ENCODE data around the gene CCR6. TPM values are rescaled to one million over a fixed set of nuclear protein-coding genes. Genes with fewer than 3 reads are reported as not detected.

The CCR6 gene
- total and polyA plus RNA-seq, 2 experiments from 2014 or later, result not detected

GRCh38 chr6:167118839-167119238, 4.1 kb upstream of the CCR6 start:
- WGBS, 2 experiments (ENCODE audit: low coverage in 1 of 2, low lambda C conversion rate in 2 of 2, missing lambda C conversion rate in 2 of 2), result 33 to 39% methylated on average over 11 to 12 of the region's 12 CpGs

DNA sequence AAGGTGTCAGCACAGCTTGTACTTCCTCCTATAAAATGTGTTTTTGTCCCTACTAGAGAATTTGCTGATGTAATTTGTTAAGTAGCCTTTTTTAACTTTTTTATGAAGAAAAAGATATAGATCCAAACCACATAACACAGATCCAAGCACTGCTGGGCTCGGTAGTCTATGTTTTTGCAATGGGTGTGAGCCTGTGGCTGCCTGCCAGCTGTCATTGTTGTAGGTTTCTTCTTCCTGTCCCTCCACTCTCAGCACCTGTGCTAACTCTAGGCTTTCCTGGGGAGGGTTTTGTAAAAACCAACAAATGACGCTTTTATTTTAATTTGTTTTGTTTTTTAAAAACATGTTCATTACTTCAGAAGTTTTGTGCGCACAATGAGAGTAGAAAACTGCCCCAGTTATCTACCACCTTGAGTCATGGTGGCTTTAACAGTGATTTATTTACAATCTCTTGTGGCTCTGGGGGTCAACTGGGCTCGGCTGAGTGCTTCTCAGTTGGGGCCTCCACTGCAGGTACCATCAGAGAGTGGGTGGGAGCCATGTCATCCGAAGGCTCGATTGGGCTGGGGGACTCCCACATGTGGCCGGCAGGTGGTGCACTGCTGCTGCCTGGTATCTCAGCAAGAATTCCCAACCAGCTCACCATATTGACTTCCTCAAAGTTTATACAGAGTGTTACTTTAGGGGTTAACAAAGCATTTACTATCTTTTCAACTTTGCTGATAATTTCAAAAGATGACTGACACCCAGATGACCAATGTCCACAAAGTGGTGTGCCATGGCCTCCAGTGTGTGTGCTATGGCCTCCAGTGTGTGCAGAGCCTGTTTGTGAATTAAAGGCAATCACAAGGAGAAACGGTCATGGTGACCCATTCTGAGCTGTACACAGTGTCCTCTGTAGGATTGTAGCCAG, 3.0 kb upstream of the CCR6 start:
- H3K79me2 ChIP-seq (ENCODE audit: insufficient read depth), result no peaks in the 10 kb centered on the region
- in situ Hi-C loops (cut with MboI), result no loop called here
- no peaks in the 10 kb centered on the region for H3K27me3 ChIP-seq (replicated peaks; ENCODE audit: insufficient read depth)
- H3K27ac ChIP-seq, result no peak overlapping the region
- TF ChIP-seq EZH2phosphoT487 (IDR thresholded peaks at IDR 0.05; ENCODE audit: insufficient read depth, low read depth), result no peak
- TF ChIP-seq EZH2 (IDR thresholded peaks at IDR 0.05; ENCODE audit: insufficient read depth, poor library complexity, severe bottlenecking), result no peak
- H3K4me2 ChIP-seq (ENCODE audit: unreplicated experiment), result no peak overlapping the region
- H3K36me3 ChIP-seq (ENCODE audit: low read depth), result no peaks in the 10 kb centered on the region
- H3K9me3 ChIP-seq (ENCODE audit: low read depth), result no peaks in the 10 kb centered on the region
- no peaks in the 10 kb centered on the region for H3K9me2 ChIP-seq (ENCODE audit: insufficient read depth)
- WGBS, 2 experiments (ENCODE audit: low coverage in 1 of 2, low lambda C conversion rate in 2 of 2, missing lambda C conversion rate in 2 of 2), result 30 to 32% methylated on average over 8 of the region's 8 CpGs
- H2AFZ ChIP-seq, result no peak overlapping the region
- H3K9ac ChIP-seq, result no peak overlapping the region
- H3K4me1 ChIP-seq (ENCODE audit: insufficient read depth), result no peaks in the 10 kb centered on the region
- H4K20me1 ChIP-seq (ENCODE audit: insufficient read depth), result no peaks in the 10 kb centered on the region
- H3F3A ChIP-seq (ENCODE audit: insufficient read depth), result no peaks in the 10 kb centered on the region
- no peak overlapping the region for H3K4me3 ChIP-seq
- DNase-seq, result no peak

More at GRCh38 chr6:167118839-167119238, 4.1 kb upstream of the CCR6 start:
- no peak overlapping the region for H3K4me2 ChIP-seq (ENCODE audit: unreplicated experiment)
- H3K9me3 ChIP-seq (ENCODE audit: low read depth), result no peaks in the 10 kb centered on the region
- H4K20me1 ChIP-seq (ENCODE audit: insufficient read depth), result no peaks in the 10 kb centered on the region
- in situ Hi-C loops (cut with MboI), result no loop called here
- H3K4me3 ChIP-seq, result no peak overlapping the region
- no peaks in the 10 kb centered on the region for H3F3A ChIP-seq (ENCODE audit: insufficient read depth)
- no peak overlapping the region for H3K9ac ChIP-seq
- no peak for TF ChIP-seq EZH2phosphoT487 (IDR thresholded peaks at IDR 0.05; ENCODE audit: insufficient read depth, low read depth)
- no peak for TF ChIP-seq EZH2 (IDR thresholded peaks at IDR 0.05; ENCODE audit: insufficient read depth, poor library complexity, severe bottlenecking)
- H3K27me3 ChIP-seq (replicated peaks; ENCODE audit: insufficient read depth), result no peaks in the 10 kb centered on the region
- DNase-seq, result no peak
- H3K4me1 ChIP-seq (ENCODE audit: insufficient read depth), result no peaks in the 10 kb centered on the region
- H3K27ac ChIP-seq, result no peak overlapping the region
- H3K36me3 ChIP-seq (ENCODE audit: low read depth), result no peaks in the 10 kb centered on the region
- H3K9me2 ChIP-seq (ENCODE audit: insufficient read depth), result no peaks in the 10 kb centered on the region
- no peaks in the 10 kb centered on the region for H3K79me2 ChIP-seq (ENCODE audit: insufficient read depth)
- H2AFZ ChIP-seq, result no peak overlapping the region

- no peaks in the 10 kb centered on the region for H3K9me2 ChIP-seq (ENCODE audit: insufficient read depth)
- DNase-seq, result no peak
- H3K79me2 ChIP-seq (ENCODE audit: insufficient read depth), result no peaks in the 10 kb centered on the region
- H3K9ac ChIP-seq, result no peak overlapping the region
- no peak overlapping the region for H3K4me2 ChIP-seq (ENCODE audit: unreplicated experiment)
- in situ Hi-C loops (cut with MboI), result no loop called here
- H3K36me3 ChIP-seq (ENCODE audit: low read depth), result no peaks in the 10 kb centered on the region
- H3K9me3 ChIP-seq (ENCODE audit: low read depth), result no peaks in the 10 kb centered on the region
- 2 to 16% methylated on average over 1 of the region's 1 CpG for WGBS, 2 experiments (ENCODE audit: low coverage in 1 of 2, low lambda C conversion rate in 2 of 2, missing lambda C conversion rate in 2 of 2)
- no peak overlapping the region for H2AFZ ChIP-seq
- H3K27ac ChIP-seq, result no peak overlapping the region
- no peaks in the 10 kb centered on the region for H3F3A ChIP-seq (ENCODE audit: insufficient read depth)
- no peak for TF ChIP-seq EZH2 (IDR thresholded peaks at IDR 0.05; ENCODE audit: insufficient read depth, poor library complexity, severe bottlenecking)
- no peak for TF ChIP-seq EZH2phosphoT487 (IDR thresholded peaks at IDR 0.05; ENCODE audit: insufficient read depth, low read depth)
- no peaks in the 10 kb centered on the region for H4K20me1 ChIP-seq (ENCODE audit: insufficient read depth)
- no peaks in the 10 kb centered on the region for H3K27me3 ChIP-seq (replicated peaks; ENCODE audit: insufficient read depth)
- no peaks in the 10 kb centered on the region for H3K4me1 ChIP-seq (ENCODE audit: insufficient read depth)
- no peak overlapping the region for H3K4me3 ChIP-seq
Observed at GRCh38 chr6:167120583-167120903, 2.4 kb upstream of the CCR6 start.

- H3K4me1 ChIP-seq (ENCODE audit: insufficient read depth), result no peaks in the 10 kb centered on the region
- H4K20me1 ChIP-seq (ENCODE audit: insufficient read depth), result no peaks in the 10 kb centered on the region
- H3K27ac ChIP-seq, result no peak overlapping the region
- no peaks in the 10 kb centered on the region for H3K79me2 ChIP-seq (ENCODE audit: insufficient read depth)
- no peaks in the 10 kb centered on the region for H3F3A ChIP-seq (ENCODE audit: insufficient read depth)
- no peak overlapping the region for H3K4me3 ChIP-seq
- no peak overlapping the region for H2AFZ ChIP-seq
- TF ChIP-seq EZH2 (IDR thresholded peaks at IDR 0.05; ENCODE audit: insufficient read depth, poor library complexity, severe bottlenecking) (no peak), EZH2phosphoT487 (IDR thresholded peaks at IDR 0.05; ENCODE audit: insufficient read depth, low read depth) (no peak)
- H3K9me2 ChIP-seq (ENCODE audit: insufficient read depth), result no peaks in the 10 kb centered on the region
- no peak overlapping the region for H3K4me2 ChIP-seq (ENCODE audit: unreplicated experiment)
- no peak overlapping the region for H3K9ac ChIP-seq
- H3K27me3 ChIP-seq (replicated peaks; ENCODE audit: insufficient read depth), result no peaks in the 10 kb centered on the region
- DNase-seq, result no peak
- WGBS, 2 experiments (ENCODE audit: low coverage in 1 of 2, low lambda C conversion rate in 2 of 2, missing lambda C conversion rate in 2 of 2), result 35 to 40% methylated on average over 8 of the region's 8 CpGs
- no peaks in the 10 kb centered on the region for H3K36me3 ChIP-seq (ENCODE audit: low read depth)
- H3K9me3 ChIP-seq (ENCODE audit: low read depth), result no peaks in the 10 kb centered on the region
- in situ Hi-C loops (cut with MboI), result no loop called here
Observed at GRCh38 chr6:167121335-167121841, 1.5 kb upstream of the CCR6 start.

All from GM23248 (cell line).